Uterus (tissue), 2 donors: ENCODE results near the gene CHN2.

Experiments
- CTCF ChIP-seq, 4 experiments: fragments of 200-600 bp in 2 of 4; fragments of 450-650 bp in 2 of 4; sonication (generic) in 2 of 4; IDR thresholded peaks; one replicate each; pipeline ENCODE4 v1.5.1; 2016 to 2019; ENCODE audit warnings: antibody characterized with exemption in 4 of 4, mild to moderate bottlenecking in 2 of 4, moderate library complexity in 1 of 4
- POLR2A ChIP-seq, 2 donors: fragments of 450-650 bp; IDR thresholded peaks; one replicate each; pipeline ENCODE4 v1.6.1; 2016; ENCODE audit warnings: antibody characterized with exemption in 2 of 2, mild to moderate bottlenecking in 1 of 2, moderate library complexity in 1 of 2

DNA sequence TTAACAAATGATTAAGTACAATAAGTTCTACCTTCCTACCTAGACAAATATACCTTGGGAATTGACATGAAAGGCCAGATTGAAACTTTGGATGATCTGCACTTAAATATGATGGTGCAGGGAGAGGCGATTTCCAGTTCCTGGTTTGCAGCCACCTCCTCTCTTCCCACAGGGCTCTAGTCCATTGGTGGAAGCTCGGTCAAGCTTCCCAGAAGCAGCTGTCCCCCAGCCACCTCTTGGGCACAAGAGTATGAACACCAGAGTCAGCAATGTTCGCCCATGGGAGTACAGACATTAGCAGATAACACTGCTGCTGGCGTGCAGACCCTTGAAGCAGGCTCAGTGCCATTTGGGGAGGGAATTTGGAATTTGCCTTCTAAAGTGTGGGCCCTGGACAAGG, 46.8 kb upstream of the CHN2 start:
- TF ChIP-seq POLR2A (IDR thresholded peaks at IDR 0.05) (no peak), CTCF (IDR thresholded peaks at IDR 0.05) (no peak)
